Muscle layer of colon (tissue), 2 donors: ENCODE results near the gene TBC1D2.

Experiments used
- H3K27ac ChIP-seq: one replicate; pipeline ENCODE4 v1.7.0; 2013; ENCODE audit warnings: low read depth, mild to moderate bottlenecking, low read length, moderate library complexity
- H3K27me3 ChIP-seq, 2 donors: one replicate each; pipeline ENCODE4 v1.7.0; 2013; ENCODE audit warnings: low read length in 2 of 2, mild to moderate bottlenecking in 2 of 2; ENCODE audit not compliant: insufficient read depth in 2 of 2, control insufficient read depth in 1 of 2
- H3K36me3 ChIP-seq: one replicate; pipeline ENCODE4 v1.7.0; 2013; ENCODE audit warnings: mild to moderate bottlenecking, low read length; ENCODE audit not compliant: insufficient read depth
- H3K4me1 ChIP-seq: one replicate; pipeline ENCODE4 v1.7.0; 2013; ENCODE audit warnings: mild to moderate bottlenecking, low read length; ENCODE audit not compliant: insufficient read depth
- H3K4me3 ChIP-seq, 2 donors: one replicate each; pipeline ENCODE4 v1.7.0; 2013; ENCODE audit warnings: low read length in 2 of 2, low read depth in 1 of 2, mild to moderate bottlenecking in 1 of 2, moderate library complexity in 1 of 2
- H3K9ac ChIP-seq: one replicate; pipeline ENCODE4 v1.7.0; 2013; ENCODE audit warnings: low read length
- H3K9me3 ChIP-seq: one replicate; pipeline ENCODE4 v1.7.0; 2013; ENCODE audit warnings: mild to moderate bottlenecking, low read length
- donor health status: abdominal sarcoma.
- donor health status: Adenocarcinoma of cecum.

TBC1D2 gene

DNA sequence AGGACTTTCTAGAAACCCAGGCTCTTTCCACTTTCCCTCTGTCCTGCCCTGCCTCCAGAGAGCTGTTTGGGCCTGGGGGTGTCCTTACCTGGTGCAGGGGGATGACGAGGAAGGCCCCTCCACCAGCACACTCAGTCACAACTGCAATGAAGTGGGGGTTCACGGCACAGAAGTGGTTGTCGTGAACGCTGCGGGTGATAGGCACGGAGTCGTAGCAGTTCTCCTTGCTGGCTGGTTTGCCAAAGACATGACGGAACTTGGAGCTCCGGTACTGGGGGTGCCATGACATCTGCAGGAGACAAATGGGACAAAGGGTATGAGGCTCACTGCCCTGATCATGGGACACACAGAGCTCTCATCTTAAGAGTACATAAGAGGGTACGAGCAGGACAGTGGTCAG is 98.1 kb downstream of the TBC1D2 start:
- no peaks in the 10 kb centered on the region for H3K36me3 ChIP-seq
- H3K9me3 ChIP-seq, result no peaks in the 10 kb centered on the region
- H3K27ac ChIP-seq, result no peak overlapping the region
- H3K4me1 ChIP-seq, result no peaks in the 10 kb centered on the region
- H3K9ac ChIP-seq, result no peak overlapping the region
- H3K27me3 ChIP-seq, result no peaks in the 10 kb centered on the region
- no peak overlapping the region for H3K4me3 ChIP-seq

DNA sequence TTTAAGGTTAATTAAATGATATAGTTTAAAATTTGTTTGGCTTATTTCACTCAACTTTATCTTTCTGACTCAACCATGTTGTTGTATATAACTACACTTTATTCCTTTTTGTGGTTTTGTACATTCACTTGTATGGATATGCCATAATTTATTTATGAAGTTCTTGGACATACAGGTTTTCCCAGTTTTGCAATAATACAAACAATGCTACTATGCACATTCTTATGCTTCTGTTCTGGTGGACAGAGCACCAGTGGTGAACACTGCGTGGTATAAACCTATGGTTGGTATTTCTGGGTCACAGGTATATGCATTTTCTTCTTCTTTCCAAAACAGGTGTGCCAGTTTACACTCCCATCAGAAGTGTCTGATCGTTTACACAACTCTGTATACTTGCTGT is 100.8 kb downstream of the TBC1D2 start:
- Histone ChIP-seq H3K9me3 (no peaks in the 10 kb centered on the region), H3K27me3 (no peaks in the 10 kb centered on the region), H3K27ac (no peak overlapping the region), H3K9ac (no peak overlapping the region), H3K36me3 (no peaks in the 10 kb centered on the region), H3K4me1 (no peaks in the 10 kb centered on the region), H3K4me3 (no peak overlapping the region)

DNA sequence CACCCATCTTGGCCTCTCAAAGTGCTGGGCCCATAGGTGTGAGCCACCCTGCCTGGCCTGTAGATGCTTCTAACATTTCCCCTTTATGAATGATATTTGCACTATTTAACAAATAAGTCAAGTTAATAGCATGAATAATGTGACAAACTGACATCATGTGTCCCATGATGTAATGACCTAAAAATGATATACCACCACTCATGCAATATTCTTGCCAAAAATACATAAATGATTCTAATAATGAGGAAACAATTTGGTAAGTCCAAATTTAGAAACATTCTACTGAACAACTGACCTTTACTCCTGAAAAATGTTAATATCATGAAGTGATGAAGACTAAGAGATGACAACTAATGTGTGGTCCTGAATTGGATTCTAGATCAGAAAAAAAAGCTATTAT is 102.9 kb downstream of the TBC1D2 start:
- Histone ChIP-seq H3K9me3 (no peaks in the 10 kb centered on the region), H3K36me3 (no peaks in the 10 kb centered on the region), H3K4me1 (no peaks in the 10 kb centered on the region), H3K9ac (no peak overlapping the region), H3K4me3 (no peak overlapping the region), H3K27me3 (no peaks in the 10 kb centered on the region), H3K27ac (no peak overlapping the region)

DNA sequence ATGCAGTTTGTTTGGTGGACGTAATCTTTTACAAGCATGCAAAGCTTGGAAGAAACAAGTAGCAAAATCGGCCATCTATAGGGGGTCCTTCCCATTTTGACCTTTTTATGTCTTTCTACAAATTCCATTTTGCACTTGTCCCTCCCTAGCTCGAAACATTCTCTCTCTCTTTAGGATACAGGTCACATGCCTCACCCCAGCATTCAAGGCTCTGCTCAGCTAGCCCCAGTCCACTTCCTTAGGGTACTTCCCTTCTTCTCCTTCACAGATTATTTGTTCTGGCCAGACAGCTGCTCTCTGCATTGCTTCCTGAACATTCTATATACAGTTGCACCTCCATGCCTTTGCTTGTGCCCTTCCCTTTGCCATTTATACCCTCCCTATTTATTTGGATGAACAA is 104.7 kb downstream of the TBC1D2 start:
- Histone ChIP-seq H3K9ac (no peak overlapping the region), H3K4me3 (no peak overlapping the region), H3K27ac (no peak overlapping the region), H3K27me3 (no peaks in the 10 kb centered on the region), H3K36me3 (no peaks in the 10 kb centered on the region), H3K9me3 (no peaks in the 10 kb centered on the region), H3K4me1 (no peaks in the 10 kb centered on the region)

DNA sequence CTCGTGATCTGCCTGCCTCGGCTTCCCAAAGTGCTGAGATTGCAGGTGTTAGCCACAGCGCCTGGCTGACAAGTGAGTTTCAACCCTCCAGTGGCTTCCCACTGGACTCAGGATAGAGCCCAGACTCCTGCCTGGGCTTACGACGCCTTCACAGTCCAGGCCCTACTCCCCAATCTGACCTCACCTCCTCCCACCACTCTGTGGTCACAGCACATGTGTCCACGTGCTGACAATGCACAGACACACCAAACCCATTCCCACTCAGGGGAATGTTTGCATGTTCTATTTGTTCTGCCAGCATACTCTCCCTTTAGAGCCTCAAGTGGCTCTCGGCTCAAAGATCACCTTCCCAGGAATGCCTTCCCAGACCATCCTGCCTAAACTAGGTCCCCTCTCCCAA is 105.3 kb downstream of the TBC1D2 start:
- Histone ChIP-seq H3K27ac (no peak overlapping the region), H3K9ac (no peak overlapping the region), H3K27me3 (no peaks in the 10 kb centered on the region), H3K4me1 (no peaks in the 10 kb centered on the region), H3K36me3 (no peaks in the 10 kb centered on the region), H3K4me3 (no peak overlapping the region), H3K9me3 (no peaks in the 10 kb centered on the region)

DNA sequence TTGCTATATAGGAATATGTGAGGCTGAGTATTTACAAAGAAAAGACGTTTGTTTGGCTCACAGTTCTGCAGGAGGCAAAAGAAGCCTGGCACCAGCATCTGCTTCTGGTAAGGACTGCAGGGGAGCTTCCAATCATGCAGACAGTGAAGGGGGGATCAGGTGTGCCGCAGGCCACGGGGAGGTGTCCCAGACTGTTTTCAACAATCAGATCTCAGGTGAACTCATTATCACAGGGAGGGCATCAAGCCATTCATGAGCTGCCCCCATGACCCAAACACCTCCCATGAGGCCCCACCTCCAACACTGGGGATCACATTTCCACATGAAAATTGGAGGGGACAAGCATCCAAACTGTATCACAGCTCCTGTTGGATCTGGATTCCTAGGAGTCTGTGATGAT is 106.0 kb downstream of the TBC1D2 start:
- H3K36me3 ChIP-seq, result no peaks in the 10 kb centered on the region
- H3K27ac ChIP-seq, result no peak overlapping the region
- H3K4me1 ChIP-seq, result no peaks in the 10 kb centered on the region
- no peaks in the 10 kb centered on the region for H3K27me3 ChIP-seq
- H3K9ac ChIP-seq, result no peak overlapping the region
- no peak overlapping the region for H3K4me3 ChIP-seq
- H3K9me3 ChIP-seq, result no peaks in the 10 kb centered on the region
